Neural crest cell (in vitro differentiated cells): ENCODE measurements around the gene ATXN7L3. TPM values are rescaled to one million over a fixed set of nuclear protein-coding genes. Genes with fewer than 3 reads are reported as not detected.

Experiments
- DNase-seq: peaks from one replicate; pipeline ENCODE4 v3.0.0; 2021; ENCODE audit warnings: low read depth, mixed read lengths, low spot score
- H3K27ac Mint-ChIP-seq: one replicate; pipeline ENCODE4 v1.8.0; 2021; ENCODE audit warnings: mild to moderate bottlenecking, mixed read lengths; ENCODE audit not compliant: unreplicated experiment
- H3K27me3 Mint-ChIP-seq: 2 replicates; pipeline ENCODE4 v1.8.0; 2021; ENCODE audit warnings: low read depth, mild to moderate bottlenecking, mixed read lengths
- H3K36me3 Mint-ChIP-seq: 2 replicates; pipeline ENCODE4 v1.8.0; 2021; ENCODE audit warnings: low read depth, mild to moderate bottlenecking, mixed read lengths
- H3K4me1 Mint-ChIP-seq: 2 replicates; pipeline ENCODE4 v1.8.0; 2021; ENCODE audit warnings: mixed read lengths
- H3K4me3 Mint-ChIP-seq: one replicate; pipeline ENCODE4 v1.8.0; 2021; ENCODE audit warnings: mild to moderate bottlenecking, mixed read lengths
- H3K9me3 Mint-ChIP-seq: 2 replicates; pipeline ENCODE4 v1.8.0; 2021; ENCODE audit warnings: mixed read lengths
- total RNA-seq: library from RNA; stranded (reverse); gene quantifications from 2 replicates; pipeline ENCODE4 v1.2.1, GENCODE V29; 2021
- TF ChIP-seq, protein P1 (sequence below): fragments of 200-600 bp; sonication (generic); conservative IDR thresholded peaks from 2 replicates; pipeline ENCODE4 v1.5.0; 2021; ENCODE audit warnings: antibody characterized with exemption, mild to moderate bottlenecking

ATXN7L3 gene
- total RNA-seq, 1 donor from 2014 or later, result 119 TPM

DNA sequence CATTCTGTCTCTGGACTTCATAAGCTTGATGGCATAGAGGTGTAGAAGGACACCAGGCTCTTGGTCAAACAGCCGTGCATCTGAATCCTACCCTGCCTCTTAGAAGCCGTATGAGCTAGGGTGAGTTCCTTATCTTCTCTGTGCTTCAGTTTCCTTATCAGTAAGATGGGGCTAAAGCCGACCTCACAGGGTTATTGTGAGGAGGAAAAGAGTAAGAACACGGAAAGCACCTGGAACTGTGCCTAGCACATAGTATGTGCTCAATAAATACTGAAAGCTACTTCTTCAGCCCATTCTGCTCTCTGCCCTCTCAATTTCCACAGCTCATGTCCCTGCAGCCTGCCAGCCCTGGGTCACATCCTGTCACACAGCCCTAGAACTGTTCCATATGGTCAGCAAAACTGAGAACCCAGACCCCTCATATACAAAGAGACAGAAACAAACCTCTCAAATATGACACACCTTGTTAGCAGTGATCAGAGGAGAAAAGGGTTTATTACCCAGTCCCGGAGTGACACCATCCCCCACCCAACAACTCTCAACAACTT is 36.8 kb upstream of the ATXN7L3 start:
- no peaks in the 10 kb centered on the region for H3K4me1 Mint-ChIP-seq
- H3K27ac Mint-ChIP-seq, result no peak overlapping the region
- H3K36me3 Mint-ChIP-seq, result no peaks in the 10 kb centered on the region
- H3K4me3 Mint-ChIP-seq, result no peak overlapping the region
- TF ChIP-seq, protein P1, sequence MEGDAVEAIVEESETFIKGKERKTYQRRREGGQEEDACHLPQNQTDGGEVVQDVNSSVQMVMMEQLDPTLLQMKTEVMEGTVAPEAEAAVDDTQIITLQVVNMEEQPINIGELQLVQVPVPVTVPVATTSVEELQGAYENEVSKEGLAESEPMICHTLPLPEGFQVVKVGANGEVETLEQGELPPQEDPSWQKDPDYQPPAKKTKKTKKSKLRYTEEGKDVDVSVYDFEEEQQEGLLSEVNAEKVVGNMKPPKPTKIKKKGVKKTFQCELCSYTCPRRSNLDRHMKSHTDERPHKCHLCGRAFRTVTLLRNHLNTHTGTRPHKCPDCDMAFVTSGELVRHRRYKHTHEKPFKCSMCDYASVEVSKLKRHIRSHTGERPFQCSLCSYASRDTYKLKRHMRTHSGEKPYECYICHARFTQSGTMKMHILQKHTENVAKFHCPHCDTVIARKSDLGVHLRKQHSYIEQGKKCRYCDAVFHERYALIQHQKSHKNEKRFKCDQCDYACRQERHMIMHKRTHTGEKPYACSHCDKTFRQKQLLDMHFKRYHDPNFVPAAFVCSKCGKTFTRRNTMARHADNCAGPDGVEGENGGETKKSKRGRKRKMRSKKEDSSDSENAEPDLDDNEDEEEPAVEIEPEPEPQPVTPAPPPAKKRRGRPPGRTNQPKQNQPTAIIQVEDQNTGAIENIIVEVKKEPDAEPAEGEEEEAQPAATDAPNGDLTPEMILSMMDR, result no peak
- no peak for DNase-seq
- H3K27me3 Mint-ChIP-seq, result peaks cover 8% of the 10 kb centered on the region
- H3K9me3 Mint-ChIP-seq, result no peaks in the 10 kb centered on the region

DNA sequence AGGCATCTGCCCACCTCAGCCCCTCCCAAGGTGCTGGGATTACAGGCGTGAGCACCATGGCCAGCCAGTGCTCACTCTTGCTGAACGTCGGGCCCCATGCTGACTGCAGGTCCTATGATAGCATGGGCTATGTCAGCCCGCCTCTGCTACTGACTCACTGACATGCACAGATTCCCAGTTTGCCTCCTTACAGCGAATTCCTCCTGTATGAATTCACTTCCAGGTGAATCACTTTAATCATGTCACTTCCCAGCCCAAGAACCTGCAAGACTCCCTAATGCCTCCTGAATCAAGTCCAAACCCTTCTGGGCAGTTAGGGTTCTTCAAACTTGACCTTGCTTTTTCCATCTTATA is 35.9 kb upstream of the ATXN7L3 start:
- Mint-ChIP-seq H3K27me3 (peaks cover 5% of the 10 kb centered on the region), H3K4me3 (no peak overlapping the region), H3K27ac (no peak overlapping the region), H3K9me3 (no peaks in the 10 kb centered on the region), H3K4me1 (no peaks in the 10 kb centered on the region), H3K36me3 (no peaks in the 10 kb centered on the region)
- no peak for DNase-seq
- TF ChIP-seq, protein P1, result no peak

- Mint-ChIP-seq H3K36me3 (no peaks in the 10 kb centered on the region), H3K4me1 (no peaks in the 10 kb centered on the region), H3K4me3 (no peak overlapping the region), H3K27me3 (peaks cover 5% of the 10 kb centered on the region), H3K27ac (no peak overlapping the region), H3K9me3 (no peaks in the 10 kb centered on the region)
- no peak for DNase-seq
- TF ChIP-seq, protein P1, result no peak
Observed at GRCh38 chr17:44233582-44233981, 33.9 kb upstream of the ATXN7L3 start.

DNA sequence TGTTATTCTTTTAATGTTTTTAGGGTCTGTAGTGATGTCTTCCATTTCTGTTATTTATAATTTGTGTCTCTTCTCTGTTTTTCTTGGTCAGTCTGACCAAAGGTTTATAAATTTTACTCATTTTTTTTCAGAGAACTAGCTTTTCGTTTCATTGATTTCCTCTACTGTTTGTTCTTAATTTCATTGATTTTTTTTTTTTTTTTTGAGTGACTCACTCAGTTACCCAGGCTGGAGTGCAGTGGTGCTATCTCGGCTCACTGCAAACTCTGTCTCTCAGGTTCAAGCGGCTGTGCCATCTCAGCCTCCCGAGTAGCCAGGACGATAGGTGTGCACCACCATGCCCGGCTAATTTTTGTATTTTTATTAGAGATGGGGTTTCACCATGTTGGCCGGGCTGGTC is 32.4 kb upstream of the ATXN7L3 start:
- TF ChIP-seq, protein P1, result no peak
- Mint-ChIP-seq H3K4me1 (no peaks in the 10 kb centered on the region), H3K27ac (no peak overlapping the region), H3K27me3 (peaks cover 5% of the 10 kb centered on the region), H3K4me3 (no peak overlapping the region), H3K36me3 (no peaks in the 10 kb centered on the region), H3K9me3 (no peaks in the 10 kb centered on the region)
- DNase-seq, result no peak

- Mint-ChIP-seq H3K27ac (no peak overlapping the region), H3K4me1 (no peaks in the 10 kb centered on the region), H3K27me3 (no peaks in the 10 kb centered on the region), H3K36me3 (no peaks in the 10 kb centered on the region), H3K9me3 (no peaks in the 10 kb centered on the region), H3K4me3 (no peak overlapping the region)
- no peak for DNase-seq
- TF ChIP-seq, protein P1, result no peak
Observed at GRCh38 chr17:44230140-44230539, 30.5 kb upstream of the ATXN7L3 start.

GRCh38 chr17:44229090-44229489 is 29.4 kb upstream of the ATXN7L3 start:
- Mint-ChIP-seq H3K9me3 (no peaks in the 10 kb centered on the region), H3K4me3 (no peak overlapping the region), H3K4me1 (no peaks in the 10 kb centered on the region), H3K27me3 (no peaks in the 10 kb centered on the region), H3K27ac (no peak overlapping the region), H3K36me3 (no peaks in the 10 kb centered on the region)
- TF ChIP-seq, protein P1, result no peak
- no peak for DNase-seq
